ENCODE measurements around the gene ZBTB44.
"Not testable (repeated sequence)": the region's sequence is repeated elsewhere in the genome, so short reads cannot be mapped to it uniquely, and the experiment has no call there.

ZBTB44 gene

GRCh38 chr11:130237282-130238006, 77.3 kb downstream of the ZBTB44 start:
- DNase-seq (ENCODE audit: insufficient read length, low spot score) (no peak), FAIRE-seq (no peak)
- no peak for TF ChIP-seq CTCF (IDR thresholded peaks at IDR 0.05; ENCODE audit: insufficient read depth, missing control alignments)

GRCh38 chr11:130234315-130234714, 80.4 kb downstream of the ZBTB44 start:
- no peak for TF ChIP-seq CTCF (IDR thresholded peaks at IDR 0.05; ENCODE audit: insufficient read depth, missing control alignments)
- FAIRE-seq = no peak
- DNase-seq (ENCODE audit: insufficient read length, low spot score) = no peak

- FAIRE-seq = not testable (repeated sequence)
Observed at GRCh38 chr11:130233888-130234287, 80.8 kb downstream of the ZBTB44 start.

GRCh38 chr11:130233486-130233885, 81.2 kb downstream of the ZBTB44 start:
- not testable (repeated sequence) for FAIRE-seq; DNase-seq (ENCODE audit: insufficient read length, low spot score)

More at GRCh38 chr11:130233888-130234287, 80.8 kb downstream of the ZBTB44 start:
- DNase-seq (ENCODE audit: insufficient read length, low spot score) = not testable (repeated sequence)

- FAIRE-seq (no peak), DNase-seq (ENCODE audit: insufficient read length, low spot score) (no peak)
- TF ChIP-seq CTCF (IDR thresholded peaks at IDR 0.05; ENCODE audit: insufficient read depth, missing control alignments) = no peak
Observed at GRCh38 chr11:130227373-130227772, 87.3 kb downstream of the ZBTB44 start.

- TF ChIP-seq CTCF (IDR thresholded peaks at IDR 0.05; ENCODE audit: insufficient read depth, missing control alignments) = no peak
- FAIRE-seq (no peak), DNase-seq (ENCODE audit: insufficient read length, low spot score) (no peak)
Observed at GRCh38 chr11:130223291-130223971, 91.3 kb downstream of the ZBTB44 start.

GRCh38 chr11:130220311-130221035, 94.2 kb downstream of the ZBTB44 start:
- FAIRE-seq (no peak), DNase-seq (ENCODE audit: insufficient read length, low spot score) (no peak)
- no peak for TF ChIP-seq CTCF (IDR thresholded peaks at IDR 0.05; ENCODE audit: insufficient read depth, missing control alignments)

GRCh38 chr11:130219148-130219547, 95.6 kb downstream of the ZBTB44 start:
- no peak for DNase-seq (ENCODE audit: insufficient read length, low spot score)

More at GRCh38 chr11:130219148-130219547, 95.6 kb downstream of the ZBTB44 start:
- TF ChIP-seq CTCF (IDR thresholded peaks at IDR 0.05; ENCODE audit: insufficient read depth, missing control alignments) = no peak
- no peak for FAIRE-seq
